Colonic mucosa (tissue), 4 donors: ENCODE measurements around the gene TSHZ2. TPM values are rescaled to one million over a fixed set of nuclear protein-coding genes. Genes with fewer than 3 reads are reported as not detected.

Experiments used
- DNase-seq: peaks from one replicate; pipeline ENCODE4 v3.0.0-alpha.2; 2020
- H3K27ac ChIP-seq: fragments of 200-600 bp; one replicate; pipeline ENCODE4 v1.8.0; 2021
- H3K27me3 ChIP-seq: fragments of 200-600 bp; one replicate; pipeline ENCODE4 v1.8.0; 2021
- H3K36me3 ChIP-seq: fragments of 200-600 bp; one replicate; pipeline ENCODE4 v1.8.0; 2021
- H3K4me1 ChIP-seq: fragments of 200-600 bp; one replicate; pipeline ENCODE4 v1.8.0; 2021; ENCODE audit warnings: mild to moderate bottlenecking
- H3K4me3 ChIP-seq: fragments of 200-600 bp; one replicate; pipeline ENCODE4 v1.8.0; 2021
- H3K9ac ChIP-seq, 2 donors: one replicate each; pipeline ENCODE4 v1.7.0; 2013; ENCODE audit warnings: control low read depth in 2 of 2, low read depth in 2 of 2, low read length in 2 of 2
- H3K9me3 ChIP-seq: fragments of 200-600 bp; one replicate; pipeline ENCODE4 v1.8.0; 2021
- CTCF ChIP-seq: fragments of 200-600 bp; IDR thresholded peaks from one replicate; pipeline ENCODE4 v1.8.0; 2022; ENCODE audit warnings: antibody characterized with exemption, mild to moderate bottlenecking
- intact Hi-C: fragments of 100-400 bp; cut with DNase I; formaldehyde crosslinking; loops from one replicate; pipeline ENCODE4 v1.14.1; 2022
- total RNA-seq, 2 donors: library from RNA; stranded (reverse); fragmentation: NEBNext Ultra II Directional in 1 of 2; extraction: Animal tissue kit (Norgen Biotek cat#: 25700) in 1 of 2; gene quantifications; one replicate each; pipeline ENCODE4 v1.2.1, GENCODE V29; 2021
- donor health status: healthy.
- donor health status: DM: no; HTN: no; CAD: no.
- donor health status: DM: no; HTN: no; CAD: no.

Gene TSHZ2
- total RNA-seq, 2 donors from 2014 or later, result 2.1 to 3.1 TPM

- no peak for DNase-seq
- no peaks in the 10 kb centered on the region for H3K36me3 ChIP-seq
- H3K27me3 ChIP-seq, result no peaks in the 10 kb centered on the region
- H3K4me1 ChIP-seq, result no peaks in the 10 kb centered on the region
- TF ChIP-seq CTCF, result no peak
- H3K9me3 ChIP-seq, result no peaks in the 10 kb centered on the region
- H3K4me3 ChIP-seq, result no peak overlapping the region
- intact Hi-C loops, result no loop called here
- H3K9ac ChIP-seq, result no peak overlapping the region
- H3K27ac ChIP-seq, result no peak overlapping the region
Measured at GRCh38 chr20:53349730-53350129, 377.6 kb downstream of the TSHZ2 start.

- no peak overlapping the region for H3K4me3 ChIP-seq
- intact Hi-C loops, result no loop called here
- no peak for TF ChIP-seq CTCF
- H3K36me3 ChIP-seq, result no peaks in the 10 kb centered on the region
- no peak for DNase-seq
- no peak overlapping the region for H3K9ac ChIP-seq
- no peaks in the 10 kb centered on the region for H3K4me1 ChIP-seq
- H3K27ac ChIP-seq, result no peak overlapping the region
- no peaks in the 10 kb centered on the region for H3K27me3 ChIP-seq
- no peaks in the 10 kb centered on the region for H3K9me3 ChIP-seq
Measured at GRCh38 chr20:53352727-53353440, 380.7 kb downstream of the TSHZ2 start.

- Histone ChIP-seq H3K9me3 (no peaks in the 10 kb centered on the region), H3K4me3 (no peak overlapping the region), H3K27ac (no peak overlapping the region), H3K9ac (no peak overlapping the region), H3K27me3 (no peaks in the 10 kb centered on the region), H3K36me3 (no peaks in the 10 kb centered on the region), H3K4me1 (no peaks in the 10 kb centered on the region)
- DNase-seq, result no peak
- TF ChIP-seq CTCF, result no peak
- intact Hi-C loops, result no loop called here
Measured at GRCh38 chr20:53354314-53354713, 382.2 kb downstream of the TSHZ2 start.

GRCh38 chr20:53355790-53356189, 383.6 kb downstream of the TSHZ2 start:
- Histone ChIP-seq H3K36me3 (no peaks in the 10 kb centered on the region), H3K4me3 (no peak overlapping the region), H3K9me3 (no peaks in the 10 kb centered on the region), H3K27me3 (no peaks in the 10 kb centered on the region), H3K4me1 (no peaks in the 10 kb centered on the region), H3K9ac (no peak overlapping the region), H3K27ac (no peak overlapping the region)
- TF ChIP-seq CTCF, result no peak
- no peak for DNase-seq
- intact Hi-C loops, result no loop called here

GRCh38 chr20:53359425-53359824, 387.3 kb downstream of the TSHZ2 start:
- no peaks in the 10 kb centered on the region for H3K27me3 ChIP-seq
- no peaks in the 10 kb centered on the region for H3K4me1 ChIP-seq
- intact Hi-C loops, result no loop called here
- no peaks in the 10 kb centered on the region for H3K36me3 ChIP-seq
- no peak overlapping the region for H3K27ac ChIP-seq
- DNase-seq, result no peak
- TF ChIP-seq CTCF, result no peak
- H3K4me3 ChIP-seq, result no peak overlapping the region
- H3K9ac ChIP-seq, result no peak overlapping the region
- H3K9me3 ChIP-seq, result no peaks in the 10 kb centered on the region
